Activated B cell treated with CpG ODN at 0.5 μM for 24 hours (primary cell): ENCODE measurements around the gene ATG2A. TPM values are rescaled to one million over a fixed set of nuclear protein-coding genes. Genes with fewer than 3 reads are reported as not detected.

Source experiments
- ATAC-seq: fragments of 200-7000 bp; cut with Tn5 transposase; one replicate; pipeline ENCODE4 v1.10.0; 2021; ENCODE audit warnings: low read depth, mild to moderate bottlenecking, moderate library complexity
- CTCF ChIA-PET: fragments of 350-600 bp; sonication (Branson Sonifier 250); formaldehyde crosslinking; loops from one replicate; lab custom pipeline; 2021; ENCODE audit warnings: antibody characterized with exemption; lab: Charles Lee
- POLR2A ChIA-PET: fragments of 350-600 bp; sonication (Branson Sonifier 250); formaldehyde crosslinking; loops from one replicate; lab custom pipeline; 2021; ENCODE audit warnings: antibody characterized with exemption; lab: Charles Lee
- DNase-seq: peaks from one replicate; pipeline ENCODE4 v3.0.0; 2022
- H3K27ac Mint-ChIP-seq: one replicate; pipeline ENCODE4 v1.8.0; 2020; ENCODE audit warnings: mixed read lengths
- H3K27me3 Mint-ChIP-seq: one replicate; pipeline ENCODE4 v1.8.0; 2021; ENCODE audit warnings: mixed read lengths
- H3K36me3 Mint-ChIP-seq: one replicate; pipeline ENCODE4 v1.8.0; 2021; ENCODE audit warnings: low read depth, mixed read lengths
- H3K4me1 Mint-ChIP-seq: one replicate; pipeline ENCODE4 v1.8.0; 2021; ENCODE audit warnings: mixed read lengths
- H3K4me3 Mint-ChIP-seq: one replicate; pipeline ENCODE4 v1.8.0; 2020; ENCODE audit warnings: mild to moderate bottlenecking, mixed read lengths
- H3K9me3 Mint-ChIP-seq: one replicate; pipeline ENCODE4 v1.8.0; 2020; ENCODE audit warnings: mixed read lengths
- CTCF ChIP-seq: fragments of 200-600 bp; IDR thresholded peaks from one replicate; pipeline ENCODE4 v1.8.0; 2022; ENCODE audit warnings: antibody characterized with exemption, mild to moderate bottlenecking
- intact Hi-C: fragments of 100-400 bp; cut with micrococcal nuclease; formaldehyde crosslinking; loops from one replicate; pipeline ENCODE4 v1.15.1; 2024
- total RNA-seq: library from RNA; stranded (reverse); gene quantifications from 2 replicates; pipeline ENCODE4 v1.2.3, GENCODE V29; 2022

Gene ATG2A
- total RNA-seq, 1 donor from 2014 or later = 35.0 TPM

DNA sequence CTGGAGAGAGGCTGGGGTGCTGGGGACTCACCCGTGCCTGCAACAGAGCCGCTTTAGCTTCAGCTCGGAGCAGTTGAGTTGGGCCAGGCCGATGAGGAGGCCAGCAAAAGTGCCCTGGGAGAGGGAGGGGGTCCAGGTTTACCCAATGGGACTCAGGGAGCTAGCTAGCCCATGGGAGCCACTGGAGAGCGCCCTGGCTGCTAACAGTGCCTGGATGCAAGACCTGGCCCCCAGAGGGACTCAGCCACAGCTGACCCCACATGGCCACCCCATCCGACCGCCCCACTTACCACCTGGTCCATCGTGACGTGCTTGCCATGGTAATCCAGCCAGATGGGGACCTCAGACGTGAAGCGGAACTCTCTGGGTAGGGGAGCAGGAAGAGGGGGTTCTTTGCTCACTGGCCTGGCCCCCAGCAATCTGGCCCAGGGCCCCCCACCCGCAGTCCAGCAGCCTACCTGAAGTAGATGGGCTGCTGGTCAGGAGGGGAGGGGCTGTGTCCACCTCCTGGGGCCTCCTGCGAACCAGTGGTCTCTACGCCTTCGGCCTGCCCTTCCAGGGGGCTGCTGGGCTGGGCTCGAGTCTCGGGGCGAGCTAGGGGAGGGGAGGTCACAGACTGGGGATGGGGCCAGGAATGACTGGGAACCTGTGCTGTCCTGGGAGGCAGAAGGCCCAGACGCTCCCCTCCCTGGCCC lies 19.5 kb downstream of the ATG2A start:
- POLR2A ChIA-PET = interaction anchor here (0.6 to 27.8 kb wide), 3 partner anchors 8 to 40 kb away, joined by 3 to 1194 read pairs (median 4); partner anchors contain the start of gene CDC42BPG

DNA sequence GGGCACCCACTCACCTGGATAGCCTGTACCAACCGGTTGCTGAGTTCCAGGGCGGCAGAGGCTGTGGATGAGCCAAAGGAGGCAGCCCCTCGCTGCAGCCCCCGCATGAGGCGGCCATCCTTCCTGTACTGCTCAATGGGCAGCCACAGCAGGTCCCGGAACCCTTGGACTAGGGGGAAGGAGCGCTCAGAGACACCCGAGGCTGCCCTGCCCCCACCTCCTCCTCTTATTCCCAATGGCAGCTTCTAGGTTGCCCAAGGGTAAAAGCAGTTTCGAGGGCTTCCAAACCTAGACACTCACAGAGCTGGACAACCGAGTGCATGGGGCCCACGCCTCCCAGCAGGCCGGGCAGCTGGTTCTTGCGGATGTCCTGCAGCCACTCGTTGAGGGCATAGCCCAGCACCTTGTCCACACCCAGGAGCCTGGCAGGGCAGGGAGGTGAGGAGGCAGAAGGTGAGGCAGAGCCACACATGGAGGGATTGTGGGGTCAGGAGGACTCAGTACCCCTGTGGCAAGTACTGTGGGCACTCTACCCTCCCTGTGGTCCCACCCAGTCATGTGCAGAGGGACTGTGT lies 20.5 kb downstream of the ATG2A start:
- no peak for ATAC-seq
- H3K4me3 Mint-ChIP-seq = no peak overlapping the region
- POLR2A ChIA-PET = interaction anchor here (0.6 to 27.8 kb wide), 3 partner anchors 9 to 824 kb away, joined by 3 to 1194 read pairs (median 4); partner anchors contain the start of genes CDC42BPG and RNASEH2C
- no peak for DNase-seq
- H3K9me3 Mint-ChIP-seq = no peaks in the 10 kb centered on the region
- H3K27me3 Mint-ChIP-seq = no peaks in the 10 kb centered on the region
- CTCF ChIA-PET = interaction anchor here (1.0 to 13.0 kb wide), 2 partner anchors 43 to 51 kb away, joined by 3 to 310 read pairs; partner anchors contain the start of gene CDC42BPG
- intact Hi-C loops = no loop called here
- H3K27ac Mint-ChIP-seq = no peak overlapping the region
- peaks cover 47% of the 10 kb centered on the region for H3K36me3 Mint-ChIP-seq
- TF ChIP-seq CTCF = no peak
- H3K4me1 Mint-ChIP-seq = peaks cover 30% of the 10 kb centered on the region

More for the DNA sequence above, 19.5 kb downstream of the ATG2A start:
- peaks cover 56% of the 10 kb centered on the region for H3K36me3 Mint-ChIP-seq
- no peaks in the 10 kb centered on the region for H3K9me3 Mint-ChIP-seq
- no peak for ATAC-seq
- H3K27me3 Mint-ChIP-seq = no peaks in the 10 kb centered on the region
- H3K4me3 Mint-ChIP-seq = no peak overlapping the region
- no peak for DNase-seq
- TF ChIP-seq CTCF = no peak
- no peak overlapping the region for H3K27ac Mint-ChIP-seq
- CTCF ChIA-PET = interaction anchor here (2.4 to 13.0 kb wide), 2 partner anchors 51 to 52 kb away, joined by 13 to 310 read pairs; partner anchors contain the start of gene CDC42BPG
- intact Hi-C loops = no loop called here
- peaks cover 21% of the 10 kb centered on the region for H3K4me1 Mint-ChIP-seq

GRCh38 chr11:64894812-64895452 lies 22.1 kb downstream of the ATG2A start:
- ATAC-seq (no peak), DNase-seq (no peak)
- no peaks in the 10 kb centered on the region for H3K9me3 Mint-ChIP-seq
- H3K27me3 Mint-ChIP-seq = no peaks in the 10 kb centered on the region
- no peak overlapping the region for H3K4me3 Mint-ChIP-seq
- peaks cover 26% of the 10 kb centered on the region for H3K4me1 Mint-ChIP-seq
- CTCF ChIA-PET = interaction anchor here (1.0 to 13.0 kb wide), 9 partner anchors 10 to 109 kb away, joined by 3 to 310 read pairs (median 4); partner anchors contain the start of genes CDC42BPG and EHD1
- no peak for TF ChIP-seq CTCF
- H3K27ac Mint-ChIP-seq = no peak overlapping the region
- POLR2A ChIA-PET = interaction anchor here (0.6 to 27.8 kb wide), 3 partner anchors 18 to 86 kb away, joined by 7 to 1194 read pairs (median 11); partner anchors contain the start of gene CDC42BPG
- H3K36me3 Mint-ChIP-seq = peaks cover 36% of the 10 kb centered on the region
- intact Hi-C loops = loop anchor here (1.0 to 2.0 kb wide), 4 partner anchors 48 to 152 kb away; partner anchors contain the start of gene MAP4K2

- TF ChIP-seq CTCF = peak; percentile 67
- Mint-ChIP-seq H3K9me3 (no peaks in the 10 kb centered on the region), H3K4me1 (peaks cover 26% of the 10 kb centered on the region), H3K27me3 (no peaks in the 10 kb centered on the region), H3K4me3 (no peak overlapping the region), H3K27ac (no peak overlapping the region), H3K36me3 (peaks cover 29% of the 10 kb centered on the region)
- CTCF ChIA-PET = interaction anchor here (0.8 to 13.0 kb wide), 13 partner anchors 9 to 109 kb away, joined by 3 to 310 read pairs (median 3); partner anchors contain the start of genes CDC42BPG and EHD1
- ATAC-seq = peak; percentile 99
- peak; percentile 93 for DNase-seq
- POLR2A ChIA-PET = interaction anchor here (1.7 to 27.8 kb wide), 2 partner anchors 18 to 37 kb away, joined by 11 to 1194 read pairs; partner anchors contain the start of gene CDC42BPG
- intact Hi-C loops = loop anchor here (1.0 to 2.0 kb wide), 4 partner anchors 47 to 151 kb away; partner anchors contain the start of gene MAP4K2
These were observed 22.8 kb downstream of the ATG2A start for GRCh38 chr11:64894070-64894811.
